HG02938 (cell line): Measurements from ENCODE around the gene CHST15.
"Not testable (repeated sequence)": the region's sequence is repeated elsewhere in the genome, so short reads cannot be mapped to it uniquely, and the experiment has no call there.

ENCODE experiments used
- ATAC-seq: cut with Tn5 transposase; IDR thresholded peaks from one replicate; pipeline ENCODE4 v1.9.1; 2021; ENCODE audit warnings: mild to moderate bottlenecking, moderate library complexity; ENCODE audit not compliant: unreplicated experiment

The CHST15 gene

GRCh38 chr10:124047427-124048152 lies 45.8 kb downstream of the CHST15 start:
- no peak for ATAC-seq

GRCh38 chr10:124045801-124046355 lies 47.5 kb downstream of the CHST15 start:
- ATAC-seq = no peak

GRCh38 chr10:124045276-124045675 lies 48.1 kb downstream of the CHST15 start:
- no peak for ATAC-seq

DNA sequence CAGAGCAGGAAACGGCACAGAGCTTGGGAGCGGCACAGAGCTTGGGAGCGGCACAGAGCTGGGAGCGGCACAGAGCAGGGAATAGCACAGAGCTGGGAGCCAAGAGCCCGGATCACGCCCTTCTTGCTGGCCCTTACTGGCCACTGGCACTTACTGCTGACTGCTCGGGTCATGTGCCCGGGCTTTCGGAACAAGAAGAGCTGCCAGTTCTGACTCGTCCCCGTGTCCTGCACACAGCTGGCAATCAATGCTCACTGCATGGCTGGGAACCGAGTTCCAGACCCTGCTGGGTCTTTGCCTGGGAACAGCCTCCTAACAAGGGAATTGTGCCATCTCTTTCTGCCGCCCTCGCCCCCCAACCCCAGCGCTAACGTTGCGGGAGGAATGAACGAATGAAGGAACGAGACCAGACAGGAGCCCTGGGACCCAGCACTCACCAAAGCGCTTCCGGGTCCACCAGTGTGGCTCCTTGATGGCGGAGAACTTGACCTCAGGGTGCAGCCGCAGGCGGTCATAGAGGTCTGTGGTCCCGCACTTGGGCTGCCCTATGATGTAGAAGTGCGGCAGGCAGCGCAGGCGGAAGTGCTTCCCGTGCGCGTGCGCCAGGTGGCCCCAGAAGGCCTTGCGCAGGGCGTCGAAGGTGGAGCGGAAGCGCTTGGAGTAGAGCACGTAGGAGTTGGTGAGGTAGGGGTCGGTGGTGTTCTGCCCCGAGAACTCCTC lies 49.1 kb downstream of the CHST15 start:
- no peak for ATAC-seq

DNA sequence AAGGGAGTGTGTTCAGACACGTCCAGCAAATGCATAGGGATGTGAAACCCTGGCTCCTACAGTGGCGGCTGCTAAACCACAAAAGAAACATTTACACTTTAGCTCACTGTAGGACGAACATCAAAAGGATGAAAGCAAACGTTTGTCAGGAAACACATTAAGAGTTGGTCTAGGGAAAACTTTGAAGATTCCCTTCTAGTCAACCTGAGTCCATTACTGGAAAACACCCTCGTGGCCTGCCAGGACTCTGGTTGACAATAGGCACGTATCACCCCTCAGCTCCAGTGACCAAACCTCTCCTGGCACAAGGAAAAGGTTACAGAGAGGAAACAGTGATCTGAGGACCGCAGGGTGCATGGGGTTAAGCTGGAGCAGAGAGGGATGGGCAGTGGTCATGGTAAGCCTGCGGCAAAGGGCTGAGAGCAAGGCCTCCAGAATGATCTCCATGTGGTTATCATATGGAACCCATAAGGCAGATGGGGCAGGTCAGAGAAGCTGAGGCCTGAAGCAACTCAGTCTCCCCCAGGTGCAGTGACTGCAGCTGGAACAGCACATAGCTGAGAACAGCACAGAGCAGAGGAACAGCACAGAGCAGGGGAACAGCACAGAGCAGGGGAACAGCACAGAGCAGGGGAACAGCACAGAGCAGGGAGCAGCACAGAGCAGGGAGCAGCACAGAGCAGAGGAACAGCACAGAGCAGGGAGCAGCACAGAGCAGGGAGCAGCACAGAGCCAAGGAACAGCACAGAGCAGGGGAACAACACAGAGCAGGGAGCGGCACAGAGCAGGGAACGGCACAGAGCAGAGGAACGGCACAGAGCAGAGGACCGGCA lies 49.9 kb downstream of the CHST15 start:
- peak; percentile 87 for ATAC-seq

DNA sequence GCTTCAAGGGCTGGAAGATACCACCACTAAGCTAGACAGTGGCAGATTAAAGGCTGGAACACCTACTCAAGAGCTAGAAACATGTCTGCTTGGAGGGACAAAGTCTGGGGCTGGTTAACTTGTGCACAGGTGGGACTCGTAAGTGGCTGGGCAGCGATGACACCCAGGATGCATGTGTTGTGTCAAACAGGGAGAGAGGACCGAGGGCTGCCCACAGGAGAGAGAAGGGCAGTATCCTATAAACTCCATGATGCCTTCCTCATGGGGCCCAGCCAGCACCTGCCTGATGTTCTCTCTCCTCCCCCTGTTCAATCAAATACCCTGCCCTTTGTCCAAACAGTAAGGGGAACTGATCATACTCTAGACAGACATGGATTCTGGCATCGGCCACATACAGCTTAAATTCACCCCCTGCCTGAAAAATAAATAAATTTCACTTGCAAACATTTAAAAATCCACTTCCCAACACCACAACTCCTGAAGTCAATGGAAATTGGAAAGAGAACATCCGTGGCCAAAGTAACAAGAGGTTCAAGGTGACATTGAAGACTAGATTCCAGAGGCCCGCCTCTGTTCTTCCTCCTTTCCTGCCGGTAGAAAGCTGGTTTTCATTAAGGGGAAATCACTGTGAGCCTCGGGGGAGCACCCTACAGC lies 50.6 kb downstream of the CHST15 start:
- ATAC-seq = no peak

GRCh38 chr10:124041675-124042445 lies 51.5 kb downstream of the CHST15 start:
- no peak for ATAC-seq

- no peak for ATAC-seq
Observed at GRCh38 chr10:124040451-124041188, 52.8 kb downstream of the CHST15 start.

GRCh38 chr10:124039483-124040013 lies 53.9 kb downstream of the CHST15 start:
- ATAC-seq = no peak

GRCh38 chr10:124037784-124038183 lies 55.6 kb downstream of the CHST15 start:
- ATAC-seq = no peak

- ATAC-seq = no peak
Observed at GRCh38 chr10:124037286-124037685, 56.1 kb downstream of the CHST15 start.

DNA sequence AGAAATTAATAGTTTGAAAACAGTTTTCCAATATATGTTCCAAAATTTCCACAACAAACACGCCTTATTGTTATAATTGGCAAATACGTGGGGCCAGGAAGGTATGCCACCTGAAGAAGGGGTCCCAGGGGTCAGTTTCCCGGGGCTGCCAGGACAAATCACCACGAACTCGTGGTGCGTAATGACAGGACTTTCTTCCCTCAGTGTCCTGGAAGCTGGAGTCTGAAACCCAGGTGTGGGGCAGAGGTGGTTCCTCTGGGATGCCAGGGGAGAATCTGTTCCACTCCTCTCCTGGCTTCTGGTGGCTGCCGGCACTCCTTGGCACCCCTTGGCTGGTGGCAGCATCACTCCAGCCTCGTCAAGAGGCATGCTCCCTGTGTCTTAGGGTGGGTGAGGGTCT lies 56.7 kb downstream of the CHST15 start:
- ATAC-seq = no peak

- peak; percentile 99 for ATAC-seq
Observed at GRCh38 chr10:124035928-124036558, 57.4 kb downstream of the CHST15 start.

DNA sequence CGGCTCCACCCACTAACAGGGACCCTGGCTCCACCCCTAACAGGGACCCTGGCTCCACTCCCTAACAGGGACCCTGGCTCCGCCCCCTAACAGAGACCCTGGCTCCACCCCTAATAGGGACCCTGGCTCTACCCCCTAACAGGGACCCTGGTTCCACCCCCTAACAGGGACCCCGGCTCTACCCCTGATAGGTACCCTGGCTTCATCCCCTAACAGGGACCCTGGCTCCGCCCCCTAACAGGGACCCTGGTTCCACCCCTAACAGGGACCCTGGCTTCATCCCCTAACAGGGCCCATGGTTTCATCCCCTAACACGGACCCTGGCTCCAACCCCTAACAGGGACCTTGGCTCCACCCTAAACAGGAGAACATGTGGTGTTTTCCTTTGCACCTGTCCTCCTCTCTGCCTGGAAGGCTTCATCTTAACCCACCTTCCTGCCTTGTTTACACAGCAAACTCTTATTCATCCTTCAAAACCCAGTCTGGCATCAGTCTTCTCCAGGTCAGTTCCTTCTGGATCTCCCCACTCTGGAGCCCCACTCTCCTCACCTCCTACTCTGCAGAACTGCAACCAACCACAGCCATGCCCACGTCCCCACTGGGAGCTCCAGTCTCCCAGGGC lies 58.0 kb downstream of the CHST15 start:
- no peak for ATAC-seq

DNA sequence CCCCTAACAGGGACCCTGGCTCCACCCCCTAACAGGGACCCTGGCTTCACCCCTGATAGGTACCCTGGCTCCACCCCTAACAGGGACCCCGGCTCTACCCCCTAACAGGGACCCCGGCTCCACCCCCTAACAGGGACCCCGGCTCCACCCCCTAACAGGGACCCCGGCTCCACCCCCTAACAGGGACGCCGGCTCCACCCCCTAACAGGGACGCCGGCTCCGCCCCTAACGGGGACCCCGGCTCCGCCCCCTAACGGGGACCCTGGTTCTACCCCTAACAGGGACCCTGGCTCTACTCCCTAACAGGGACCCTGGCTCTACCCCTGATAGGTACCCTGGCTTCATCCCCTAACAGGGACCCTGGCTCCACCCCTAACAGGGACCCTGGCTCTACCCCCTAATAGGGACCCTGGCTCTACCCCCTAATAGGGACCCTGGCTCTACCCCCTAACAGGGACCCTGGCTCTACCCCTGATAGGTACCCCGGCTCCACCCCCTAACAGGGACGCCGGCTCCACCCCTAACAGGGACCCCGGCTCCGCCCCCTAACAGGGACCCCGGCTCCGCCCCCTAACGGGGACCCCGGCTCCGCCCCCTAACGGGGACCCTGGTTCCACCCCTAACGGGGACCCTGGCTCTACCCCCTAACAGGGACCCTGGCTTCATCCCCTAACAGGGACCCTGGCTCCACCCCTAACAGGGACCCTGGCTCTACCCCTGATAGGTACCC lies 58.7 kb downstream of the CHST15 start:
- not testable (repeated sequence) for ATAC-seq

GRCh38 chr10:124033887-124034218 lies 59.5 kb downstream of the CHST15 start:
- ATAC-seq = no peak
